ENCODE results near the gene TANGO6. TPM values are rescaled to one million over a fixed set of nuclear protein-coding genes. Genes with fewer than 3 reads are reported as not detected.

TANGO6 gene
- polyA plus RNA-seq, 1 experiment = 14.6 TPM

GRCh38 chr16:69133373-69133954 is 290.1 kb downstream of the TANGO6 start:
- H3K27me3 ChIP-seq (ENCODE audit: control insufficient read depth, insufficient read depth, low read length) = no peaks in the 10 kb centered on the region
- H3K36me3 ChIP-seq (ENCODE audit: control insufficient read depth, insufficient read depth, low read length) = peaks cover 2% of the 10 kb centered on the region
- ChIA-PET POLR2A (interaction anchor here (0.6 kb wide), 2 partner anchors 34 to 310 kb away, joined by 4 to 15 read pairs; no protein-coding TSS in a partner anchor), CTCF (interaction anchor here (0.6 to 2.4 kb wide), 6 partner anchors 10 to 606 kb away, joined by 3 to 7 read pairs (median 4); no protein-coding TSS in a partner anchor)
- no peak for DNase-seq (ENCODE audit: low read depth)
- H3K4me3 ChIP-seq (ENCODE audit: low read depth, low read length) = peak overlapping the region; percentile 98
- TF ChIP-seq CTCF (IDR thresholded peaks at IDR 0.05; ENCODE audit: insufficient read depth, low read depth, low read length) = no peak

Small RNA genes lying within 50 kb of the gene (small RNA-seq; reads per million reads assigned to genes)
- not detected for gene RF00019 (ENCODE audit: insufficient read length, low read depth, low replicate concordance)
- gene RF00066 (ENCODE audit: insufficient read length, low read depth, low replicate concordance) = not detected
- gene RNU6-898P (ENCODE audit: insufficient read length, low read depth, low replicate concordance) = not detected

Other genes starting within 250 kb of the TANGO6 start
- 0.39 and 1.1 TPM in 2 replicates for gene CDH3, start 198.2 kb upstream of the TANGO6 start, polyA plus RNA-seq (2011; rRNA removed)
- 0.16 and 0.26 TPM in 2 replicates for gene CDH1, start 106.2 kb upstream of the TANGO6 start, polyA plus RNA-seq (2011; rRNA removed)

Measured in BJ (cell line).